SIG-M5 treated with dmso at 0.1 percent for 504 hours (cell line): ENCODE measurements around the gene HTR3B.
A peak's percentile ranks its signal among the peaks of the same experiment; 100 is the strongest.
"Not testable (repeated sequence)": the region's sequence is repeated elsewhere in the genome, so short reads cannot be mapped to it uniquely, and the experiment has no call there.

Experiments used
- DNase-seq: peaks from one replicate; lab custom pipeline; 2025; ENCODE audit not compliant: unreplicated experiment; lab: John Stamatoyannopoulos, UW

The HTR3B gene

DNA sequence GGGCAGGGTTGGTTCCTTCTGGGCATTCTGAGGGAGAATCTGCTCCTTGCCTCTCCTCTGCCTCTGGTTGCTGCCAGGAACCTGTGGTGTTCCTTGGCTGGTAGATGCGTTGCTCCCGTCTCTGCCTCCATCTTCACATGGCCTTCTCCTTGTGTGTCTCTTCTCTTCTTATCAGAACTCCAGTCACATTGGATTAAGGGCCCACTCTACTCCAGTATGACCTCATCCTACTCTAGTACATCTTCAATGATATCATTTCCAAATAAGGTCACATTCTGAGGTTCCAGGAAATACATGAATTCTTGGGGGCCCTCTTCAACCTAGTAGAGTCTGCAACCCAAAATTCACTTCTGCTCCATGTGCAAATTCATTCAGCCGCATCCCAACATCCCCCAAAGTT lies 33.3 kb downstream of the HTR3B start:
- DNase-seq: no peak

DNA sequence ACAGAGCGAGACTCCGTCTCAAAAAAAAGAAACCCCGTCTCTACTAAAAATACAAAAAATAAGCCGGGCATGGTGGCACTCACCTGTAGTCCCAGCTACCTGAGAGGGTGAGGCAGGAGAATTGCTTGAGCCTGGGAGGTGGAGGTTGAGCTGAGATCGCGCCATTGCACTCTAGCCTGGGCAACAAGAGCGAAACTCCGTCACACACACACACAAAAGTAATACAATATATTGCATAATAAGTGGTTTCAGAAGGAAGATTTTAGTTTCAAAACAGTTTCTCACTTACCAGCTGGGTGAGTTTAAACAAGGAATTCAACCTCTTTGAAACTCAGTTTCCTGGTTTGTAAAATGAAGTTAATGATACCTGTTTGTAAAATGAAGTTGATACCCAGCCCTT lies 37.7 kb downstream of the HTR3B start:
- no peak for DNase-seq

DNA sequence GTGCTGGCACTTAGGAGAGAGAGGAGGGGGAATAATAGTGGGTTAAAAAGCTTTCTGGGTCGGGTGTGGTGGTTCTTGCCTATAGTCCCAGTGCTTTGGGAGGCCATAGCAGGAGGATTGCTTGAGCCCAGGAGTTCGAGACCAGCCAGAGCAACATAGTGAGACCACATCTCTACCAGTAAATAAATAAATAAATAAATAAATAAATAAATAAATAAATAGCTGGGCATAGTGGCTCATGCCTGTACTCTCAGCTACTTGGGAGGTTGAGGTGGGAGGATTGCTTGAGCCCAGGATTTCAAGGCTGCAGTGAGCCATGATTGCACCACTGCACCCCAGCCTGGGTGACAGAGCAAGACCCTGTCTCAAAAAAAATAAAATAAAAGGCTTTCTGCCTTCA lies 41.6 kb downstream of the HTR3B start:
- not testable (repeated sequence) for DNase-seq

DNA sequence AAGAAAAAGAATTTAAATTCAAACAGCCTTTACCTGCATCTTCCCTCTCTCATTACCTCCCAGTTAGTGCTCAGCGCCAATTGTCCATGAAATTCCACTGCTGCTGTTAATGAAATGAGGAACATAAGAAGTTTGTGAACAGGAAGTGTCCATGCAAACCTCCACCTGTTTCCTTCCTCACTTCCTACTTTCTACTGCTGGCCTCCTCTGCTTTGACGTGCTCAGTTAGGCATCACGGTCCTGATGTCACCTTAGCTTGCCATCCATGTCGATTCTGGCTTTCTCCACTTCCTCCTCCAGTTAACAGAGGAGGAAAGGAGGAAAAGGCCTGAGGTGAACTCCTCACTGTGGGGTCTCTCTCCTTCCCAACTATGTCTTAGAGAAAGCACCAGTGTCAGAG lies 43.4 kb downstream of the HTR3B start:
- DNase-seq: no peak

DNA sequence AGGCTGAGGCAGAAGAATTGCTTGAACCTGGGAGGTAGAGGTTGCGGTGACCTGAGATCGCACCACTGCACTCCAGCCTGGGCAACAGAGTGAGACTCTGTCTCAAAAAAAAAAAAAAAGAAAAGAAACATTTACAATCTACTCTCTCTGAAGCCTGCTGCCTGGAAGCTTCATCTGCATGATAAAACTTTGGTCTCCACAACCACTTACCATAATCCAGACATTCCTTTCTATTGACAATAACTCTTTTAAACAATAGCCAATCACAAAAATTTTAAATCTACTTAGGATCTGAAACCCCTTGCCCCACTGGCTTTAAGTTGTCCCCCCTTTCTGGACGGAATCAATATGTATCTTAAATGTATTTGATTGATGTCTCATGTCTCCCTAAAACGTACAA lies 45.3 kb downstream of the HTR3B start:
- no peak for DNase-seq

DNA sequence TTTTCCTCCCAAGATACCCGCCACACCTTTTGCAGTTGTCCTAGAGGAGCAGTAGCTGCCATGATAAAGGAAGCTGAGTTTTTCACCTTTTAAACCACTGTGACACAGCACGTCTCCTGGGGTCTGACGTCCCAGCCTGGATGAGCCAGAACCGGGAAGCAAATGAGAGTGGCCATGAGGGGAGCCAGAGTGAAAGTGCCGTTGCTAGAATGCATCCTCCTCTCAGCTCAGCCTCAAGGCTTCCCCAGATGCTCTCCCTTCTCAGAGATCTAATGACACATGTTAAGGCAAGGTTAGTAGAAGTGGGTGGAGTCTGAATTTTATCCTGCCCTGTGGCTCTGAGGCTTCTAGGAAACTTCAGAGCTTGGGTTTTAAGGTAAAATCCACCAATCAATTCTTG lies 46.9 kb downstream of the HTR3B start:
- DNase-seq: no peak

DNA sequence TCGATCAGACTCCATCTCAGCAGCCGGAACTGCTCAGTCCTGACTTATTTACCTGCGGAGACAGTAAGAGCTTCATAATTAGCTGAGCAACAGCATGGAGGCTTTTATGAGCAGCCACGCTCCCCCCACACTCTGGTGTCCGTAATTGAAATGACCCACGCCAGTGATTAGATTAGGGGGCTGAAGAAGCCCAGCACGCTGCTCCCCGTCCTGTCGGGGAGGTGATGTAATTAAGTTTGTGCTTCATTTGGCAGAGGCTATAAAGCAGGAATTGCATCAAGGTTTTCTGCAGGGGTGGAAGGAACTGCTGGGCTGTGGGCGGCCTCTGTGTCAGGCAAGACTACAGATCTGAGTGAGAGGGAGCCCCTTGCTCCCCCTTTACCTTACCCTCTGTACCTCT lies 47.5 kb downstream of the HTR3B start:
- DNase-seq: no peak

DNA sequence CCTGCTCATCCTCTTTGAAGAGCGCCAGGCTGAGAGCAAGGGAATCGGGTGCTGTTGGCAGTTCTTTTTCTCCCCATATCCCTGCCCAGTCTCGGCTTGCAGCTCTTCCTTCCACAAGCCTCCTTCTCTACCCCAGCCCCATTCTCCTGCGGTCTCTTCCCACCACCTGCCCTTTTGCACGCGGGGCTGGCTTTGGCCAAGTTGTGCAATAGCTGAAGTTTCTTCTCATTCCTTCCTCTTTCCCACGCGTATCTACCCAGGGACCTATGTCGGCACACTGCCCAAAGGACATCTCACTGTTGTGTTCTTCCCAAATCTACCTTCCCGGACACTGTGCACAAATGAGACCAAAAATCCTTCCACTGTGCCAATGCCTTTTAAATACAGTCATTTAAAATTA lies 48.0 kb downstream of the HTR3B start:
- DNase-seq: peak; percentile 11

DNA sequence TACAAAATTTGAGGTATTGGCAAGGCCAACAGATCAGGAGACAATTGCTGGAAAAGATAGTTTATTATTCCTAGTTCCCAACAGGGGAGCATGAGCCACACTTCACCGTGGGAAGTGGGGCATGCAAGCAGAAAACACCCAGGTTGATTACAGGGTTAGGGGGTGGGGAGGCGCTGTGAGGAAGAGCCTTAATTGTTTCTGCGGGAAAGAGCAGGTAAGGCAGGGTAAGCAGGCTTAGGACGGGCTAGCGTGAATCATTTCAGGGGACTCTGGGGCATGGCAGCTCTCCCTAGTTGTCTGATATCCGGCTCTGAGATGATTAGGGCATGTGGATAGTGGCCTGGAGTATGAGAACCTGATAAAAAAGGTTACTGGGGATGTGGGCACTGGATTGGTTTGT lies 49.6 kb downstream of the HTR3B start:
- no peak for DNase-seq

DNA sequence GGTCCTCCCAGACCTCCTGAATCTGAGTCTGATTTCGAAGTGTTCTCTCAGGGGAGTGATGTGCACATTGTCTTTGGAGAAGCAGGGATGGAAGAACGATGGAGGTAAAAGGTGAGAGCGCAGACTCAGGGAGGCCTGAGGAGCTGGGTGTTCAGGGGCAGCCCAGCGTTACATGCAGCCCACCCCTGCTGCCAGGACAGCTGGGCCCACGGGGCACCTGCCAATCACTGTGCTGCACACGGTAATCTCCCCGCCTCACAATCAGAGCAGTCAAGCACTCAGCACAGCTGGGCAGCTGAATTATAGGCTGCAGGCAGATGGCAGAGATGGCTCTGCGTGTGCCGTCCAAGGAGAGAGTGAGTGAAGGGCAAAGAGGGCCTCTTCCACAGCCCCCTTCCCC lies 52.4 kb downstream of the HTR3B start:
- no peak for DNase-seq

DNA sequence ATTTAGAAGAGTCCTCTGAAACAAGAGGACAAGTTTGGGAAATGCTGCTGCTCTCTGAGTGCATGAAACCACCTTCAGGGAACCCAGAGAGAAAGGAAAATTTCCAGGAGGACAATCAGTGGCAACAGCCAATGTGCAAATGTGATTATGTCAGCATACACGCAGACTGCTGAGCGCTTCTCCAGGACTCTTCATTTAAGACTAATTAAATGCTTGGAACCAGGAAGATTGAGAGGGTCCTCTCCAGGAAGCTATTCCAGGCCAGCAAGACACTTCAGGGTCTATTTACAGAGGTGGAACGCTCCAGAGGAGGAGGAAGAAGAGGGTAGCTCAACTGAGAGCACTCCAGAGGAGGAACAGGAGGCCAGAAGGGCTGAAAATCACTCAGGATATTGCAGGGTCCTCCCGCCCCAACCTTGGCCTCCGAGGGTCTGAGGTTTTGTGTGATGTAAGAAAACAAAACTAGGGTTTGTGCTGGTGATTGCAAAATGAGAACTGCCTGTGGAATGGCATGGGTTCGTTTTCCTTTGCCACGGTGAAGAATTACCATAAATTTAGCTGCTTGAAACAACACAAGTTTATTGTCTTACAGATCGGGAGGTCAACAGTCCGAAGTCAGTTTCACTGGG lies 56.2 kb downstream of the HTR3B start:
- peak; percentile 20 for DNase-seq

DNA sequence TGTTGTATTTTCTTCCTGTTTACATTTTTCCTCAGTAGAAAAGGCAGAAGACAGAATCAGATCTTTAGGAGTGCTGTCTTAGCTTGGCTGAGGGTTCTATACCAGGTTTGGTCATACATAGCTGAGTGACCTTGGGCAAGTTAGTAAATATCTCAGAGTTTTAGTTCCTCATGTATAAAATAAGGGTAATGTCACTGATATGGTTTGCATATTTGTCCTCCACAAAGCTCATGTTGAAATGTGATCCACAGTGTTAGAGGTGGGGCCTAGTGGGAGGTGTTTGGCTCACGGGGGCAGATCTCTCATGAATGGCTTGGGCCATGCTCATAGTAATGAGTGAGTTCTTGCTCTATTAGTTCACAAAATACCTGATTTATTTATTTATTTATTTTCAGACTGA lies 62.8 kb downstream of the HTR3B start:
- DNase-seq: no peak

DNA sequence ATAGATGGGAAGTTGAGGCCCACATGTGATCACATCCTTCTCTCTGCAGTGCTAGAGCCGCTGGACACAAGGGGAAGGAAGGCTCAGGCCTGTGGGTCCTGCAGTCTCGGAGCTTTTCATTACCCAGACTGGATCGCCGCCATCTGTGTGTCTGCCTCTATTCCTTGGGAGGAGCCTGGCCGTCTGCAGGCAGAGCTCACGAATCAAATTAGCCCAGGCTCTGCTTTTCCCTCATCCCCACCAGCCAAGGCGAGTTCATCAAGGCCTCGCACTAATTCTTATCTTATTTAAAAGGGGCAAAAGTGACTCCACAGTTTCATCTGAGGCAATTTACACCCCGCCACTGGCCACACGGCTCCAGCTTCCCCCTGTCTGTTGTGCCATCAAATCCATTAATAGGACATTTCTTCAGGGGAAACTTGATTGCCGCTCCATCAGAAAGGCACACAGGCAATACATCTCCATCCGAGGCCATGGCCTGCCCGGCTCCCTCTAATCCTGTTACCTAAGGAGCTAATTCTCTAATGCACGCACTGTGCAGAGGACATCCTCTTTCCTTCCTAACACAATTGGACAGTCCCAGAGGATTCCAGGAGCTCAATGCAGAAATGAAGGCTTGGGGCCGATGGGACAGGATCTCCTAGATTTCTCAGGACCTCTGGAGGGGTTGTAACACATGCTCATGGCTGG lies 67.1 kb downstream of the HTR3B start:
- no peak for DNase-seq

DNA sequence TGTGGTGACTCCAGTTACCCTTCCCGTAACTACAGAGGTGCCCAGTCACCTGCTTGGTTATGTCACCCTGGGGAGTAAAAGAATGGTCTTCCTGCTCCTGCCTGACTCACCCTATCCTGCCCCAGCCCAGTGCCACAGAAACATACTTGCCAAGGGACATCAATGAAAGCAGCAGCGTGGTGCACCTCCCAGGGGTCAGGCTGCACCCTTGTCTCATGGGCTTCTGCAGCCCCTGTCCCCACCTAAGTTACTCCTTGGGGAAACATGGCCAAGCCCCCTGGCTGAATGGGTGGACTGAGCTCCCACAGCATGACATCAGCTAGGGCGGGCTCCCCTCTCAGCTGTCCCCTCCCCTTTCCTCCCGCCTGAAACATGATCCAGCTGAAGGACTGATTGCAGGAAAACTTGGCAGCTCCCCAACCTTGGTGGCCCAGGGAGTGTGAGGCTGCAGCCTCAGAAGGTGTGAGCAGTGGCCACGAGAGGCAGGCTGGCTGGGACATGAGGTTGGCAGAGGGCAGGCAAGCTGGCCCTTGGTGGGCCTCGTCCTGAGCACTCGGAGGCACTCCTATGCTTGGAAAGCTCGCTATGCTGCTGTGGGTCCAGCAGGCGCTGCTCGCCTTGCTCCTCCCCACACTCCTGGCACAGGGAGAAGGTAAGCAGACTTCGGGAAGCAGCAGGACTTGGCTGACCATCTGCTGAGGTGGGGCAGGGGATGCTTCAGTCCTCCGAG lies 70.3 kb downstream of the HTR3B start, which contains the start of gene HTR3A:
TSS of gene HTR3A (plus strand) at position 368 of the 730 bp plus-strand sequence. CDS start at position 586, 218 bp downstream.
- DNase-seq: no peak

DNA sequence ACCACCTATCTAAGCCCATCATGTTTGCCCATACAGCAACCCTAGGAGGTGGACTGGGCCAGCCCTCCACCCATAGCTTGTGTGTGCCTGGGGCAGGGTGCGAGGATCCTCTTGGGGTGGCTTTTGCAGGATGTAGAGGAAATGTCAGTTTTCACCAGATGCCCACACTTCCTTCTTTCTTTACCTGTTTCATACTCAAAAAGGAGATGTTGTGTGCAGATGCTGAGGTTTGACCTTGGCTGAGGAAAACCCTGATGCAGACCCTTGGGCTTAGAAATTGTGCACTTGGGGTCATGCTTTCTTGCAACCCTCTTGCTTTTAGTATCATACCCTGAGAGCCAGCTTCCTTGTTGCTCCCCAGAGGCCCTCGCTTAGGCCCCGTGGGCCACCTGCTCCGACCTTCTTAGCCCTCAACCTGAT lies 72.5 kb downstream of the HTR3B start:
- no peak for DNase-seq

DNA sequence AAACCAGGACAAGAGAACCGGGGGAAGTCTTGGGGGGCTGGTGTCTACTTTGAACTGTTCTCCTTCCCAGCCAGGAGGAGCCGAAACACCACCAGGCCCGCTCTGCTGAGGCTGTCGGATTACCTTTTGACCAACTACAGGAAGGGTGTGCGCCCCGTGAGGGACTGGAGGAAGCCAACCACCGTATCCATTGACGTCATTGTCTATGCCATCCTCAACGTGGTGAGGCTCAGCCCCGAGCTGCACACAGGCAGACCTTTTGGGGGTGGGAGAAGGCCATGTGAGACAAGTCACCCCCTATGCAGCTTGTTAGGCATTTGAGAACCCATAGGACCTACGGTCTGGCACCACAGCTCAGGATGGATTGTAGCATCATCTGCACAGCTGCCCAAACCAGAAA lies 73.1 kb downstream of the HTR3B start:
- DNase-seq: no peak

DNA sequence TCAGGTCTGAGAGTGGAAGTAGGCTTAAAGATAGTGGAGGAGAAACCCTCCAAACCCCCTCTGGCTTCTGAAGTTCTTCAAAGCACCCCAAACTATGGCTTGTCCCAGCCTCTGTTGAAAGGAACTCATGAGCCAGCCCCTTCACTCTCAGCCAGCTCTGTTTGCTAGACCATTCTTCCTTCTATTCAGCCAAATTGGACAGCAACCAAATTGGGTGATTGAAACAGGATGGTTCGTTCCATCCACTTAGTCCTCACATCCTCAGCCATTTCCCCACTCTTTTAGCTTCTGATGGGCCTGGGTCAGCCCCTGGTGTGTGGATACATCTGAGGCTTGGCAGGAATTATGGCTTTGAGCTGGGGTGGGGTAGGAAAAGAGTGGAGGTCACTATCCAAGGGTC lies 74.8 kb downstream of the HTR3B start:
- no peak for DNase-seq

DNA sequence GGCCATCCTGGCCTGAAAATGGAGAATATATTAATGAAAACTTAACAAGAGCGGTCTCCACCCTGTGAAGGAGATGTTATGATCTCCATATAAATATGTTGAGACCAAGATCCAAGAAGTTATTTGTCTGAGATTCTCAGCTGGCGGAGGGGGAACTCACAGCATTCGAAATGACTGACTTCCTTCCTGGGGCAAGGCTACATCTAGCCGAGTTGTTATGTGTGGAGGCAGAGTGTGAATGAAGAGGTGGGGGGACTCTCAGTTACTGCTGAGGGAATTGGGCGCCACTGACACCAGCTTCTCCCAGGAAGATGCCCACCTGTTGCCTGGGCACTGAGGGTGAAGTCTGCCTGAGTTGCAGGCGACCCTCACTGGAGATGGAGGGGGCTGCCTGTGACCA lies 76.2 kb downstream of the HTR3B start:
- no peak for DNase-seq

DNA sequence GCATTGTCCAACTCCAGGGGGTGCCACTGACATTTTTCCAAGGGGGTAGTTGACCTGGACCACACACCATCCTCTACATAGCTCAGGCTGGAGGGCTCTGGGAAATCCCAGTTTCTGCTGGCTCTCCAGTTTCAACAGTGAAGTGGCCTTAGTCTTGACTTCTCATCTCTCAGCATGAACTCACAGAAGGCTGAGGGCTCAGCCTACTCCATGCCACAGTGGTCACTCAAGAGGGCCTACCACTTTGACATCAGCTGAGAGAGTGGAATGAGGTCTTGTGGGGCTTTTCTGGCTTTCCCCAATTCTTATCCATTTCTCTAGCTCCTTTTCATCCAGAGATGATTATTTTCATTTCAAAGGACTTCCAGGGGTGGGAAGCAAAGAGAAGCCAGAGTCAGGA lies 77.7 kb downstream of the HTR3B start:
- no peak for DNase-seq

DNA sequence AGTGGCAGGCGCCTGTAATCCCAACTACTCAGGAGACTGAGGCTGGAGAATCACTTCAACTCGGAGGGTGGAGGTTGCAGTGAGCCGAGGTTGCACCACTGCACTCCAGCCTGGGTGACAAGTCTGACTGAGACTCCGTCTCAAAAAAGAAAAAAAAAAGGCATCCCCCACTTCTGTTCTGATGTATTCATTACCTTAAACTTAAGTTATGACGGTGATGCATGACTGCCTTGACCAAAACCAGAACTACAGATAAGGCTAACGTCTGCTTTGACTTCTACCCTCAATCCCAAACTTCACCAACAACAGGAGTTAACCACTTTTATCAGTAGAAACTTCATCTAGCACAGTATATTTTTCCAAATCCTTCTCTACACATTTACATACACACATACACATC lies 80.2 kb downstream of the HTR3B start:
- DNase-seq: no peak

DNA sequence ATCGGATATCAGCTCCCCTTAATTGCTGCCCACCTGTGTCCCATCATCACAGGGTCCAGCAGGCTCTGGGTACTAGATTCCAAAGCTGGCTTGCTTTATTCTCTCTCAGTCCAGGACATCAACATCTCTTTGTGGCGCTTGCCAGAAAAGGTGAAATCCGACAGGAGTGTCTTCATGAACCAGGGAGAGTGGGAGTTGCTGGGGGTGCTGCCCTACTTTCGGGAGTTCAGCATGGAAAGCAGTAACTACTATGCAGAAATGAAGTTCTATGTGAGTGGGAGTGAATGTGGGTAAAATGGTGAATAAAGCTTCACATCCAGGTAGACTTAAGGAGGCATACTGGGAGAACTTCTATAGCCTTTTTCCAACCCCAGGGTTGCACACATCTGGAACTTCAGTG lies 81.3 kb downstream of the HTR3B start:
- DNase-seq: no peak
